Cardiac septum (tissue), 1 donor: Measurements from ENCODE around the gene VPS25. TPM values are rescaled to one million over a fixed set of nuclear protein-coding genes. Genes with fewer than 3 reads are reported as not detected.

ENCODE experiments used
- DNase-seq: peaks from one replicate; pipeline ENCODE4 v3.0.0-alpha.2; 2020; ENCODE audit warnings: low spot score
- intact Hi-C: fragments of 100-400 bp; cut with DNase I; formaldehyde crosslinking; loops from one replicate; pipeline ENCODE4 v1.14.0; 2022
- microRNA-seq: library from miRNA; unstranded; fragments of <30 nt; microRNA quantifications from one replicate; pipeline ENCODE4 v1.2.0, GENCODE V29; 2020
- total RNA-seq: library from RNA; stranded (reverse); fragmentation: NEBNext Ultra II Directional; extraction: Animal tissue kit (Norgen Biotek cat#: 25700); gene quantifications from one replicate; pipeline ENCODE4 v1.2.1, GENCODE V29; 2021
- donor health status: DM: no; HTN: no; CAD: no.

Gene VPS25
- total RNA-seq, 1 donor from 2014 or later: 32.3 TPM

DNA sequence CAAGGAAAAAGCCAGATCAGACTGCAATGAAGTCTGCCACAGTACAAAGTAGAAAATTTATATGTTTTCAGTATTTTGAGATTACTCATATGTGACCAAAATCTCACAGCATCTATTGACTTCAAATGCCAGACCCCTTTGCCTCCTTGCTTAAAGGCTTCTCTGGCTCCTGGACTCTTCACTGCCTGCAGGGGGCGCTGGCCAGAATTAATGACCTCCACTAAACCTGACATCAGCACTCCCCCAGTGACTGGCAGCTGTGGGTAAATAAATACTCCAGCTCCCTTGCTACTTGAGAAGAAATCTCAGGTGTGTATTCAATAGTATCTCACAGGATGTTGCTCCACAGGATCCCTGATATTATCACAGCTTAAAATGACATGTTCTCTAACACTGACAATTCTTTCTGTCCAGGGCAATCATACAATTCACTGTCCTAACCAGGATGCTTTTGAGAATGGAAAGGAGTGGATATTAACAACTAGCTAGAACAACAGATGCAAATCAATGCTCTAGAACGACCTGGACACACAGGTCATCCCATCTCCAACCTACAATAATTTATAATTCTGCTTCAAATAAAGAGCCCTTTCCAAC lies 46.8 kb downstream of the VPS25 start:
- intact Hi-C loops: loop anchor here (5.0 kb wide), 1 partner anchor 98 kb away; no protein-coding TSS in a partner anchor
- DNase-seq: no peak

- no peak for DNase-seq
- intact Hi-C loops: loop anchor here (5.0 kb wide), 1 partner anchor 99 kb away; no protein-coding TSS in a partner anchor
Observed at GRCh38 chr17:42821176-42821575, 47.9 kb downstream of the VPS25 start.

DNA sequence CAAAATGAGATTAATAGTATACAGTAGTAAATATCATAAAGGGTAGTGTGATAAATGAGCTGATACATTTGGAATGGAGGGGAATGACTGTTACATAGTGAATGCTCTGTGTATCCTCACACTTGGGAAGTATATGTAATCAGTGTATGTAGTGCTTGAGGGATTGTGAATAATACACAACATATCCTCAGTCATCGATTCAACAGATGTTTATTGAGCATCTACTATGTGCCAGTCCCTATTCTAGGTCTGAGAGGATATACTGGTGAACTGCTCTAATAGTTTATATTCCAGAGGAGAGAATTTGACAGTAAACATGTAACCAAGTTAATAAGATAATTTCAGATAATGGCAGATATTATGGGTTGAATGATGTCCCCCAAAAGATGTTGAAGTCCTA lies 54.2 kb downstream of the VPS25 start:
- DNase-seq: no peak
- intact Hi-C loops: no loop called here

Small RNA genes within 50 kb of the gene (microRNA-seq; reads per million reads assigned to microRNA genes)
- not detected for gene MIR6781

Other genes with a start within 250 kb of the VPS25 start
- 12.1 TPM for gene NAGLU, start 237.2 kb upstream of the VPS25 start, total RNA-seq
- gene HSD17B1, start 220.5 kb upstream of the VPS25 start, total RNA-seq: 0.83 TPM
- 33.4 TPM for gene COASY, start 211.3 kb upstream of the VPS25 start, total RNA-seq
- 43.1 TPM for gene MLX, start 206.3 kb upstream of the VPS25 start, total RNA-seq
- 1.8 TPM for gene PSMC3IP, start 195.7 kb upstream of the VPS25 start, total RNA-seq
- gene RETREG3, start 164.1 kb upstream of the VPS25 start, total RNA-seq: 21.3 TPM
- gene TUBG1, start 163.8 kb upstream of the VPS25 start, total RNA-seq: 45.6 TPM
- 21.9 TPM for gene TUBG2, start 114.2 kb upstream of the VPS25 start, total RNA-seq
- 20.2 TPM for gene PLEKHH3, start 96.5 kb upstream of the VPS25 start, total RNA-seq
- gene CCR10, start 91.6 kb upstream of the VPS25 start, total RNA-seq: 1.2 TPM
- 7.0 TPM for gene CNTNAP1, start 90.9 kb upstream of the VPS25 start, total RNA-seq
- gene EZH1, start 28.4 kb upstream of the VPS25 start, total RNA-seq: 45.4 TPM
- gene RAMP2, start 12.2 kb upstream of the VPS25 start, total RNA-seq: 45.8 TPM
- not detected for gene WNK4, start 7.2 kb downstream of the VPS25 start, total RNA-seq
- 61.4 TPM for gene COA3, start 25.3 kb downstream of the VPS25 start, total RNA-seq
- gene CNTD1, start 25.4 kb downstream of the VPS25 start, total RNA-seq: not detected
- 84.3 TPM for gene BECN1, start 50.8 kb downstream of the VPS25 start, total RNA-seq
- gene PSME3, start 59.9 kb downstream of the VPS25 start, total RNA-seq: 66.9 TPM
- gene AOC2, start 71.1 kb downstream of the VPS25 start, total RNA-seq: 0.89 TPM
- 12.9 TPM for gene AOC3, start 77.8 kb downstream of the VPS25 start, total RNA-seq
- not detected for gene G6PC1, start 127.3 kb downstream of the VPS25 start, total RNA-seq
- 27.0 TPM for gene AARSD1, start 191.0 kb downstream of the VPS25 start, total RNA-seq
- 51.2 TPM for gene PTGES3L, start 206.6 kb downstream of the VPS25 start, total RNA-seq
- 14.8 TPM for gene RUNDC1, start 207.1 kb downstream of the VPS25 start, total RNA-seq
- 536 TPM for gene RPL27, start 225.0 kb downstream of the VPS25 start, total RNA-seq
- gene IFI35, start 233.3 kb downstream of the VPS25 start, total RNA-seq: 13.7 TPM
- gene VAT1, start 248.9 kb downstream of the VPS25 start, total RNA-seq: 81.3 TPM